HG02642 (cell line): ENCODE measurements around the gene PADI2.

Experiments used
- ATAC-seq: cut with Tn5 transposase; IDR thresholded peaks from one replicate; pipeline ENCODE4 v1.9.1; 2021; ENCODE audit warnings: mild to moderate bottlenecking; ENCODE audit not compliant: unreplicated experiment, poor library complexity

The PADI2 gene

DNA sequence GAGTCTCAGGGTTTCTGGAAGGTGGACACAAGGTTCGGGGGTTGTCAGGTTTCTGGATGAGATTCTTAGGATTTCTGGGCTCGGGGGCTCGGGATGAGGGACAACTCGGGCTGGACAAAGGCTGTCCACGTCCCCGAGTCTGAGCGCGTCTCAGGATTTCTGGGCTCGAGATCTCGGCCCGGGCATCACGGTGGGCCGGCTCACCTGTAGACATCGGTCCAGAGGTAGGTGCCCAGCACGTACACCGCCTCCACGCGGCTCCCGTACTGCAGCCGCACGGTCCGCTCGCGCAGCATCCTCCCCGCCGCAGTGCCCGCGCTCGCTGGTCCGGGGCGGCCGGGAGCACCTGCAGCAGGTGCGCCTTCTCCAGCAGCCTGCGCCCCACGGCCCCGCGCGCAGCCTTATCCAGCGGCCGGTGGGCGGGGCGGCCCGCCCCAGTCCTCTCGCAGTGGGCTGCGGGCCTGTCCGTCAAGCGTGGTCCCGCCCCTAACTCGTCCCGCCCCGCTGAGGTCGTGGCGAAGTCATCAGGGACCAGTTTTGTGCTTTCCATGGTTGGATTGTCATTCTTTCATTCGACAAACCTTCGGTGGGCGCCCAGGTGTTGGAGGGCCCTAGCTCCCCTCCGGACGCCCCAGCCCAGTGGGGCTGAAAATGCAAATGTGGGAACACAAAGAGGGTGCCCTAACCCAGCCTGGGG lies at the start of gene PADI2:
Gene PADI2, minus strand, starts transcription at position 376 of the 697 bp plus-strand sequence. Its CDS starts 80 bp downstream, at position 296.
- ATAC-seq = peak; percentile 76

DNA sequence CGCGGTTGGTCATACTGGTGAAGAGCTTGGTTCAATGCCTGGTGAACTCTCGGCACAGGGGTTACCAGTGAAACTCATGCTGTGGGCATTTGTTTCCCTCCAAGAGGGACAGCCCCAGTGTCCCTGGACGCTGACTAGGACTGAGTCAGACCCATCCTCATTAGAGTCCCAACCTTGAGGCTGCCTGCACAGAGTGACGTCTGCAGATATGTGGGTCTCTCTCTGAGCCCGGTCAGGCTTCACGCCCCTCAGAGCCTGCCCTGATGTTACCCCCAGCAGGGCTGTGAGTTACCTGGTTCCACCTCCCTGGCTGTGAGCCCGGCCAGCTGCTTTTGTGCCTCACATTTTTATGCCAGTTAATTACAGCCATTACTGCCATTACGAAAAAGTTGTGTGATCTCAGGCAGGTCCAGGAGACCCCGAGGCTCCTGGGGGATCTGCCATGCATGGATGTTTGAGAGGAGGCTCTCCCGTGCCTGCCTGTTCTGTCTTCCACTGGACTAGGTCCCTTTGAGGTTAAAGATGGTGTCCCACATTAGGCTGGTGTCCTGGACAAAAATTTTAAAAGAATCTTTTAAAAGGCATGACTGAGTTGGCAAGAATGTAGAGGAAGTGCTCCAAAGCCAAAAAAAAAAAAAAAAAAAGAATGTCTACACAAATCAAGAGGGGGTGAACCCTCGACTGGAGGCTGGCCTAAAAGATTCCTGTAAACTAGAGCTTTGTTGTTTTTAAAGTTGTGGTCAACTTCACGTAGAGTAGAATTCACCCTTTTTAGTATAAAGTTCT lies 49.0 kb upstream of the PADI2 start:
- ATAC-seq = no peak

DNA sequence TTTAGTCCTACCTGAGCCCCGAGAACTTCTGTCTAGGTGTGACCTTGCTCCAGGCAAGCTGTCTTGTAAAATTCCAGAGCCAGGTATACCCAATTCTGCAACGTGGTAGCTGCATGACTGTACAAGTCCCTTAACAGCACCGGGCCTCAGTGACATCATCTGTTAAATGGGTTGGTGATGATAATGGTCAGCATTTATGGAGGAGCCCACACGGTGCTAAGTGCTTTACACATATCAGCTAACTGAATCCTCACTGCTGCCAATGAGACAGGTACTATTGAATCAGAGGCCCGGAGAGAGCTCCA lies 48.5 kb upstream of the PADI2 start:
- no peak for ATAC-seq

DNA sequence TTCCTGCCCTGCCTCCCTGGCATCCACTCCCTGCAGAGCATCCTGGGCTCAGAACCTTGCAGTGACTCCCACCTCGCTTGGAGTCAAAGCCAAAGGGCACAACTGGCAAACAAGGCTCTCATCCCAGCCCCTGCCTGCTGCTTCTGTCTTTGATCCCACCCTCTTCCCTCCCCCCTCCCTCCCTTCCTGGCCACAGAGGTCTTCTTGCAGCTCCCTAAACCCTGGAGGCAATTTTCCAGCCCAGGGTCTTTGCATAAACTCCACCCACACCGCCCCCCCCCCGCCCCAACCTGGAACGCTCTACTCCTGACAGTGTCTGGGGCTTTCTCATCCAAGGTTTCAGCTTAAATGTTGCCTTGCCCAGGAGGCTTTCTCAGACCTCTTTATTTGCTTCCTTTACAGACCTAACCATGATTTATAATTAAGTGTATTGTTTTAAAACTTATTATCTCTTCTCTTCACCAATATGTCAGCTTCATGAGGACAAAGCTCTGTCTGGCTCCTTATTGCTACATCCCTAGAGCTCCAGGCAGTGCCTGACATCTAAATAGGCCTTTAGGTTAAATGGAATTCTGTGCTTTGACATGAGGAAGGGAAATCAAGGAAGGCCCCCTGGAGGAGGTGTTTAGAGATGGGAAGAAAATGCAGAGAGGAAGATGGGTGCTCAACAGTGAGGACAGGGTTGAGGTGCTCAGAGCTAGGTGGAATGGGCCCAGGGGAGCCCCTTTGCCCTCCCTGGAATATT lies 48.0 kb upstream of the PADI2 start:
- no peak for ATAC-seq

DNA sequence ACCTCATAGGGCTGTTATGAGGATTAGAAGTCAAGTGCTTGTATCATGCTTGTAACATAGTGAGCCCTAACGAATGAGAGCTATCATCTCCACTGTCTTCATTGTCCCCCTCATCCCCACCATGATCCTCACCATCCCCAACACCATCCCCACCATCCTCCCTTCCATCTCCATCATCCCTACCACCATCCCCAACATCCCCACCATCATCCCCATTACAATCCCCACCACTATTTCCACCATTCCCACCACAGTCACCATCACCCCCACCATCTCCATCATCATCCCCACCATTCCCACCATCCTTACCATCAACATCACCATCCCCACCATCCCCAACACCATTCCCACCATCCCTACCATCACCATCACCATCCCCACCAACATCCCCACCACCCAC lies 46.6 kb upstream of the PADI2 start:
- no peak for ATAC-seq

DNA sequence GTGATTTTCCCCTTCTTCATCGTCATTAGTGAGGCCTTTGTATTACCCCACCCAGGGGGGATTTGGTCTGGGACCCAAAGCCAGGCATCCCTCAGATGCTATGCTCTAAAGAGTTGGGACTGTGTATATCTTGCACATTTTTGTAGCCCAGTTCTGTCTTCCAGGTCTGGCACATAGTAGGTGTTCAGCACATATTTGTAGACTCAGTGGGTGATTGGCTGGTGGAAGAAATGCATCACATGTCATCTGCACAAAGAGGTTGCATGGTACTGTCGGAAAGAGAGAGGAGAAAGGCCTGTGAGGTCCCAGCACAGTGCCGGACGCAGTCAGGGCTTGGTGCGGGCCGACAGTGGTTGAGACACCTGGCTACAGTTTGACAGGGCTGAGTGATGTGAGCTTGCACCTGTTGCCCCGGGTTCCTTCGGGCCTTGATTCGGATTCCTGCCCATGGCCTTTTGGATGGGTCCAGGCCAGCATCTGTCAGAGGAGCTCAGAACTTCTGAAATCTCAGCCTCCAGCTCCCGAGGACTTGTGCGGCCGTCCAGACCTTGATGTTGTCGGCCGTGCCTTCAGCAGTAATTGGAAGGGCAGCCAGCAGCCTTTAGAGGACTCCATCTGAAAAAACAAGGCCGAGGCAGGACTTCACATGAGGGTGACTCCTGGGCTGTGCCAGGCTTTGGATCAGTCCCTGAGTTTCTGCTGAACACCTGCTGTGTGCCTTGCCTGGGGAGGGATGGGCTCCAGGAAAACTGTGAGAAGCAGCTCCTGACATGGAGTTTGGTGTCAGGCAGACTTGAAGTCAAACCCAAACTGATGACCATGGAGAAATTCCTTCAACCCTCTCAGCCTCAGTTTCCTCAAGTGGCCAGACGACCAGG lies 44.8 kb upstream of the PADI2 start:
- no peak for ATAC-seq

DNA sequence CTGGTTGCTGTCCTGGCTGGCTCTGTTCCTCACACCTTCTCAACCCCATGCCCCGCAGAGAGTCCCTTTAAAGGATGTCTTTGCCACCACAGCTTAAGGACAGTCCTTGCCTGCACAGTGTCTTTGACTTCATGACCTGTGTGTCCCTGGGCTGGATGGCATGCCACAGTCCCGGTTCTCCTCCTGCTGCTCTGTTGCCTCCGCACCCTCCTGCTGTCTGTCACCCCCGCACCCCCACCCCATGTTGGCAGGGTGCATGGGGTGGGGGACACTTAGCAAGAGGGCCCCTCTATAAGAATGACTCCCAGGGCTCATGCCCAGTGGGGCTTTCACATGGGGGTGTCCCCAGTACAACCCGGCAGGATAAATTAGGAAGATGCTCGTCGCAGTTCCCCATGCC lies 44.1 kb upstream of the PADI2 start:
- no peak for ATAC-seq

DNA sequence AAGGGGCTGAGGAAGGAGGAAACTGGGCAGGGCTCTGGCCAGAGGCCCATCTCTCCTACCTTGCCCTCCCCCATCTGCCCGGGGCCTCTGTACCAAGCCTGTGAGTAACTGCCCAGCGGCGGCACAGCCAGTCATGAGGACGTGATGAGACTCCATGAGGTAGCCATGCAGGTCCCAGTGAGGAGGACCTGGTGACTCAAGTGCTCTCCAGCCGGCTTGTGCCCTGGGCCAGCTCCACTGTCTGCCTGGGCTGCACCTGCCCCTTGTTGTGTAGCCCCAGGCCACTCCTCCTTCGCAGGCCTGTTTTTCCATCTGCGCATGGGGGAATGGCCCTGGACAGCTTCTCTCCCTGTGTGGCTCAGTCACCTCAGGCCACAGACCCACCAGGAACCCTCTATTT lies 43.7 kb upstream of the PADI2 start:
- no peak for ATAC-seq

DNA sequence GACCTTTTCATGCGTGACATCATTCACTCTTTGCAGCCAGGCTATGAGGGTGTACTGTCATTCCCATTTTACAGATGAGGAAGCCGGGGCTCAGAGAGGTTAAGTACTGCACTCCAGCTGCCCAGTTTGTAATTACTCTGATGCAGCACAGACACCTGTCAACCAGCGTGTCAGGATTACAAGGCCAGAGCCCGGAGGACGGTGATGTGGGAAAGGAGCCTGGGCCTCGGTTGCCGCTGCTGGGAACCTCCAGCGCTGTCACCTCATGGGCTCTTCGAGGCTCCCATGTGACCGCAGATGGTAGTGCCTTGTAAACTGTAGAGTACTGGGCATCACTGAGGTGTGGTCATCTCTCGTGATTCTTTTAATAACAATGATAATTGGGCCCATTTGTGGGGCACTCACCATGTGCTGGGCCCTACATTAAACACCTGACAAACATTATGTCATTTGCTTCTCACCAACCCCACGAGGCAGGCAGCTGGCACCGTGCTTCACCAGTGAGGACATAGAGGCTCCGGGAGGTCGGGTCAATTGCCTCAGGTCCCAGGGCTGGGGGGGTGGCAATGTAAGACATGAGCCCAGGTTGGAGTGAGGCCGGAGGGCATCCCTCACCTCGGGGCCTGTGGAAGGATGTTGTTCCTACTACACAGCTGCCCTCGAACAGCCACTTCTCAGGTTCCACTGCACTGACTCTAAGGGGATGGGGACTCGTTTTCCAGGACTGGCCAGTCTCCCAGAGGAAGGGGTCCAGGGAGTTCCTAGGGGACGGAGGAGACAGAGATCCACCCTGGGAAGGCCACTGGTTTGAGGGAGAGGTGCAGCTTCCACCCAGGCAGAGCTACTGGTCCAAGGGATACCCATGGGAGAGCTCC lies 42.9 kb upstream of the PADI2 start:
- no peak for ATAC-seq

DNA sequence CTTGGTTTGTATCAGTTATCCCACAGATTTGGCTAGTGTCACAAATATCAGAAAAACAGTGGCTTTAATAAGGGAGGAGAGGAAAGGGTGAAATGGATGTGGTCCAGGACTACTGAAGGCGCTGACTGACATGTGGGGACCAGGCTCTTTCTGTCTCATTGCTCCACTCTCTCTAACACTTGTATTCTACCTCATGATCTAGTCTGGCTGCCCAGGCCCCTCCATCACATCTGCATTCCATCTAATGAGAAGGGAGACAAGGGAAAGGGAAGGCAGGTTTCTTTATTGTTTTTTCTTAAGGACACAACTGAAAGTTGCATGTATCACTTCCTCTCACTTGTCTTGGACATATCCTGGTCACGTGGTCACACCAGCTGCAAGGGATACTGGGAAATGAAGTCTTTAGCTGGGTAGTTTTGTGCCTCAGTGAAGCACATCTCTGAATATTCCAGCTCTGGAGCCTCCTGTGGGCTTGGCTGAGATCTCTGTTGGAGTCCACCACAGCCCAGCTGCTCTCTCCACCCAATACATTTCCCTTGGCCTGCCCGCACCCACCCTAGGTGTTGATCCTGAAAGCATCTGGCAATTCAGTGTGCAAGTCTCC lies 42.0 kb upstream of the PADI2 start:
- no peak for ATAC-seq

DNA sequence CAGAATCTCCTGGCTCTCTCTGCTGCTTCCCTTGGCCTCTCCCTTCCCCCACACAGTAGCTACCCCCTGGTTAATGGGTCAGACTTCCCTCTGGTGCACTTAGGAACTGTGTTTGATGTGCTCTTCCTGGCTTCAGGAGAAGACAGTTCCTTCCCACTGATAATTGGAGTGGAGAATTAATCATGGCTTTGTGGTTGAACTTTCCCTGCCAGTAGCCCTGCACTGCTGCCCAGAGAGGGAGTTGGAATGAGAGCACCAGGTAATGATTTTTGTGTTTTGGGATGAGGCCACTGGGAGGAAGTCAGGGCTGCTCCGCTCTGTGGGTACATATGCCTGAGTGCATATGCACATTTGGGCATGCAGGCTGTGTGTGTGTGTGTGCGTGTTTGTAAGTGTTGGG lies 39.7 kb upstream of the PADI2 start:
- no peak for ATAC-seq

DNA sequence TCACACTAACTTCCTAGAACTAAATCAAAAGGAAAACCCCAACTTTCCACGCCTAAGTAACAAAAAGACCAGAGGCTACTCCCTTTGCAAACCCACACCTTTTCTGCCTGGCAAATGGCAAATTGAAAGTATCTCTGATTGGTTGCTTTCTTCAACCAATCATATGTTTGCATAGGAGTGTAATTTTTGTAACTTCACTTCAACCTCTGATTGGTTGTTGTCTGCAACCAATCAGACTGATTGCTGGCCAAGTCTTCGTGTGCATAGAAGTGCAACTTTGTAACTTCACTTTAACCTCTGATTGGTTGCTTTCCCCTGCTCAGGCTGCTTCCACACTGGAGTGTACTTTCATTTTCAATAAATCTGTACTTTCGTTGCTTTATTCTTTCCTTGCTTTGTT lies 36.9 kb upstream of the PADI2 start:
- no peak for ATAC-seq

DNA sequence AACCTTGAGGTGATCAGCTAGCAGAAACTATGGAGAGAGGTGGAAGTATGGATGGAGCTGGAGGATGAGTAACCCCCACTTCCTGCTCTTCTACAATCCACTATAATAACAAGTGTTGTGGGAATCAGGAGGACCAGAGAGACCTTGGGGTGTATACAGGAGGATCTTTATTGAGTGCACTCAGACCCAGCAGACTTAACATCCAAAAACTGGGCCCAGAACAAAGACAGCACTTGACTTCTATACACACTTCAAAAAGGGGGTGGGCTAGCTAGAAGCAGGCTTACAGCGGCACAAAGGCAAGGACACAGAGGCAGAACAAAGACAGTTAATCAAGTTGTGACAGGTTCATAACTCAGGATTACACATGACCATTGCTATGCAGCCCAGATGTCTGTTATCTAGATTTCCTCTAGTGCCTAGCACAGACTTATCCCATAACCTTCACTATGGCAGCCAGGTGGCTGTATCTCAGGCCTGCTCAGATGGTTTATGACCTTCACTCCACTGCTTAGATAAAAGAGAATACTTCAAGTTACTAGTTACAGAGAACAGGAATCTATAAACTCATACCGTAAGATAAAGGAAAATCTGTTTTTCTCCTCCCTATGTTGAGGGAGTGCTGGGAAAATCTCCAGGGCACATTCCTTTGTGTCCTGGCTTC lies 36.1 kb upstream of the PADI2 start:
- ATAC-seq = no peak

DNA sequence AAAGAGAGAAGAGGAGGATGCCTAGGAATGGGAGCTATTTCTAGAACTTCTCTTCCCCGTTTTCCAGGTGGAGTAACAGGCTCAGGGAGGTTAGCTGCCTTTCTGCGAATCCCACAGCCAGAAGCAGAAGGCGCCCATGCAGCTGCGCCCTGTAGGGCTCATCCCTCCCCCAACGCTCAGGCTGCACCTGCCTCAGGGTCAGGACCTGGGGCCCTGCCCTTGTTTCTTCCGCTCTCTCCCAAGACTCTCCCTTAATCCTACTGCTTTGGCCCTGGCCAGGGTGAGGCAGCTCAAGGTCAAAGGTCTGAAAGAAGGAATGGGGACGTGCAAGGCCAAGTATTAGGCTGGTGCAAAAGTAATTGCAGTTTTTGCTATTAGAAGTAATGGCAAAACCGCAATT lies 30.5 kb upstream of the PADI2 start:
- no peak for ATAC-seq

DNA sequence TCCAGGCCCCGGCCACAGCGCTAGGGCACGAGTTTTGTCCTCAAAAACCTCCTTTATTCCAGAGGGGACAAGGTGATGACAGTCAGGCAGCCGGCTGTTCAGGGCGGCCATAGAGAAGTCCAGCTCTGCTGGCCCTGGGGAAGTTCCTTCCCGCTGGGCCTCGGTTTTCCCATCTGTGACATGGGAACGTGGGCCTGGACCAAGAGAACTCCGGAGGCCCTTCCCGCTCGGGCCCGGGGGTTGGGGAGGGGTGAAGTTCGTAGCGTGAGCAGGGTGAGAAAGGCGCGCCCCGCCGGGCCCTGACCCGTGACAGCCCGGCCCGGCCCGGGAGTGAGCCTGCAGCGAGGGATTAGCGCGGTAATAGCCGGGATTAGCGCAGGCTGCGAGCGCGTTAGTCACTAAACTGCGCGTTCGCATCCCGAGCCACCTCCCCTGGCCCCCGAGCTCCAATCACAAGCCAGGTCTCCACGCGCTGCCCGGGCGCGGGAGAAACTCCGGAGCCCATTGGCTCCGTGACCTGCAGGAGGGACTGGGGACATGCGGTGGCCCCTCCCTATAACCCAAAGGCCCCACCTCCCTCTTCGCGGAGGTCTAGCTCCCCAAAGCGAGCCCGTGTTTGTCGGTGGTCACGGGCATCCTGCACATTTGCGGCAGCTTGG lies 29.8 kb upstream of the PADI2 start:
- ATAC-seq = no peak

DNA sequence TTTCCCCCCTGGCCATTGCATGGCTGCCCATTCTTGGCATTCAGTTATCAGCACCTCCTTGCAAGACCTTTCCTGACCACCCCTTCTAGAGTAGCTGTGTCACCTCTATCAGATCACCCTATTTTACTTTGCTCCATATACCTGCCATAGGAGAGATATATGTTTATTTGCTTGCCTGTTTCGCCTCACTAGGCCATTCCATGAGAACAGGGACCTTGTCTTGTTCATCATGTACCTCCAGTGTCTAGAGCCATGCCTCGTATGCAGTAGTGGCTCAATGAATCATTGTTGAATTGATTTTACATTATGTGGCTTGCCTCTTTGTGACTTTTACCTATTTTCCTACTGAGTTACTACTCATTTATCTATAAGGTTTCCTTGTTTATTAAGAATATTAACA lies 26.4 kb upstream of the PADI2 start:
- ATAC-seq = no peak

DNA sequence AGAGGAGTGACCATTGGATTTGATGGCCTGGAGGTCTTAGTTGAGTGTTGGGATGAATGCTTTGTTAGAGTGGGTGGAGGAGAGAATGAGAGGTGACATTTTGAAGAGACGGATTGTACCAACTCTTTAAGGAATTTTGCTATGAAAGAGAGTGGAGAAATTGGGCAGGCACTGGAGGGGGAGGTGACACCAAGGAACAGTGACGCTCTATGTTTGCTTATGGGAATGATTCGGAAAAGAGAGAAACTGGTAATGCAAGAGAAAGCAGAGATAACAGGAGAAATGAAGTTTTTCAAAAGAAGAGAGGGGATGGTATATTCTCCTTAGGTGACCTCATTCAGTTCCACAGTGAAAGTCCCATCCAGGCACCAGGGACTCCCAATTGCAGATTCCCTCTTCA lies 24.5 kb upstream of the PADI2 start:
- no peak for ATAC-seq
